NCI-H345 treated with DMSO at 0.1 percent for 48 hours (cell line): ENCODE results near the gene AHRR.

Experiments
- DNase-seq: peaks from one replicate; lab custom pipeline; 2025; ENCODE audit not compliant: unreplicated experiment; lab: John Stamatoyannopoulos, UW

AHRR gene

GRCh38 chr5:320524-321229 lies 837 bp upstream of the AHRR start:
- DNase-seq = no peak

GRCh38 chr5:321726-322251 lies 275 bp downstream of the AHRR start:
- DNase-seq = no peak

- DNase-seq = no peak
These were observed 897 bp downstream of the AHRR start for GRCh38 chr5:322281-322941.

GRCh38 chr5:322942-323879 lies 1.7 kb downstream of the AHRR start:
- DNase-seq = no peak

- no peak for DNase-seq
These were observed 3.5 kb downstream of the AHRR start for GRCh38 chr5:324736-325612.

- no peak for DNase-seq
These were observed 4.6 kb downstream of the AHRR start for GRCh38 chr5:326109-326508.

GRCh38 chr5:329121-329735 lies 7.7 kb downstream of the AHRR start:
- DNase-seq = no peak

- no peak for DNase-seq
These were observed 8.3 kb downstream of the AHRR start for GRCh38 chr5:329768-330167.

GRCh38 chr5:332843-333242 lies 11.3 kb downstream of the AHRR start:
- no peak for DNase-seq

- no peak for DNase-seq
These were observed 12.4 kb downstream of the AHRR start for GRCh38 chr5:333945-334344.

GRCh38 chr5:334903-335739 lies 13.6 kb downstream of the AHRR start:
- DNase-seq = no peak

GRCh38 chr5:335740-336038 lies 14.2 kb downstream of the AHRR start:
- DNase-seq = no peak

- DNase-seq = no peak
These were observed 16.1 kb downstream of the AHRR start for GRCh38 chr5:337563-338130.

- no peak for DNase-seq
These were observed 21.3 kb downstream of the AHRR start for GRCh38 chr5:342501-343460.

GRCh38 chr5:343461-344401 lies 22.2 kb downstream of the AHRR start:
- DNase-seq = no peak

GRCh38 chr5:344668-345067 lies 23.2 kb downstream of the AHRR start:
- no peak for DNase-seq
